ENCODE results near the gene PHPT1.

- TF ChIP-seq CTCF (IDR thresholded peaks at IDR 0.05 in 4 of 5, conservative IDR thresholded peaks at IDR 0.05 in 1 of 5) (no peak), POLR2A (IDR thresholded peaks at IDR 0.05) (no peak)
Observed at GRCh38 chr9:136856079-136856476, 6.9 kb downstream of the PHPT1 start.

Data from gastrocnemius medialis (tissue), 4 donors.